Right atrium auricular region (tissue), 2 donors: ENCODE data around the gene GZMM. TPM values are rescaled to one million over a fixed set of nuclear protein-coding genes. Genes with fewer than 3 reads are reported as not detected.
A peak's percentile ranks its signal among the peaks of the same experiment; 100 is the strongest.

Experiments
- DNase-seq: peaks from one replicate; pipeline ENCODE4 v3.0.0-alpha.2; 2019; ENCODE audit warnings: low spot score
- H3K27ac ChIP-seq, 2 donors: fragments of 200-600 bp; sonication (generic); 1 replicate in 1 of 2; 2 replicates in 1 of 2; pipeline ENCODE4 v1.5.1; 2016 to 2019
- H3K27me3 ChIP-seq, 2 donors: fragments of 200-600 bp; sonication (generic); one replicate each; pipeline versions ENCODE4 v1.5.1 to v1.6.0; 2017 to 2019
- H3K36me3 ChIP-seq: fragments of 200-600 bp; sonication (generic); one replicate; pipeline ENCODE4 v1.5.1; 2016
- H3K4me1 ChIP-seq, 2 donors: fragments of 200-600 bp; sonication (generic); one replicate each; pipeline versions ENCODE4 v1.5.1 to v1.6.0; 2017 to 2019
- H3K4me3 ChIP-seq, 2 donors: fragments of 200-600 bp; sonication (generic); 1 replicate in 1 of 2; 2 replicates in 1 of 2; pipeline ENCODE4 v1.5.1; 2017 to 2019; ENCODE audit warnings: mild to moderate bottlenecking in 1 of 2, moderate library complexity in 1 of 2
- H3K9me3 ChIP-seq, 2 donors: fragments of 200-600 bp; sonication (generic); one replicate each; pipeline ENCODE4 v1.5.1; 2019
- CTCF ChIP-seq, 2 donors: fragments of 200-600 bp; sonication (generic); IDR thresholded peaks; one replicate each; pipeline ENCODE4 v1.5.1; 2019; ENCODE audit warnings: antibody characterized with exemption in 2 of 2
- total RNA-seq, 2 donors: library from RNA; depleted of rRNA; stranded (reverse); fragments of >200 nt; gene quantifications; one replicate each; pipeline ENCODE4 v1.1.0, GENCODE V29; 2016

GZMM gene
- total RNA-seq, 2 donors from 2014 or later, result 0.79 TPM; not detected in 1

GRCh38 chr19:576768-577438 lies 33.0 kb downstream of the GZMM start:
- Histone ChIP-seq H3K9me3 (no peaks in the 10 kb centered on the region), H3K36me3 (peaks cover 36% of the 10 kb centered on the region), H3K27me3 (no peaks in the 10 kb centered on the region), H3K27ac (peak overlapping the region; percentile 96 to 97), H3K4me3 (peak overlapping the region in 1 of 2 donors; percentile 98), H3K4me1 (peaks cover 0 to 76% of the 10 kb centered on the region in 2 donors)
- no peak for TF ChIP-seq CTCF (IDR thresholded peaks at IDR 0.05)
- DNase-seq, result no peak

- TF ChIP-seq CTCF (IDR thresholded peaks at IDR 0.05), result peak in 1 of 2 donors; percentile 28
- H3K9me3 ChIP-seq, result no peaks in the 10 kb centered on the region
- H3K27me3 ChIP-seq, result no peaks in the 10 kb centered on the region
- H3K36me3 ChIP-seq, result peaks cover 41% of the 10 kb centered on the region
- peak overlapping the region in 1 of 2 donors; percentile 2 for H3K4me3 ChIP-seq
- H3K27ac ChIP-seq, result peak overlapping the region; percentile 96 to 97
- no peak for DNase-seq
- peaks cover 0 to 80% of the 10 kb centered on the region in 2 donors for H3K4me1 ChIP-seq
Observed at GRCh38 chr19:577439-578392, 33.9 kb downstream of the GZMM start.

- Histone ChIP-seq H3K27me3 (no peaks in the 10 kb centered on the region), H3K27ac (peak overlapping the region; percentile 23 to 42), H3K36me3 (peaks cover 52% of the 10 kb centered on the region), H3K4me1 (peaks cover 0 to 68% of the 10 kb centered on the region in 2 donors), H3K9me3 (no peaks in the 10 kb centered on the region), H3K4me3 (no peak overlapping the region)
- no peak for TF ChIP-seq CTCF (IDR thresholded peaks at IDR 0.05)
- no peak for DNase-seq
Observed at GRCh38 chr19:579111-579841, 35.4 kb downstream of the GZMM start.

- Histone ChIP-seq H3K36me3 (peaks cover 52% of the 10 kb centered on the region), H3K4me1 (peaks cover 0 to 66% of the 10 kb centered on the region in 2 donors), H3K27ac (peak overlapping the region in 1 of 2 donors; percentile 42), H3K9me3 (no peaks in the 10 kb centered on the region), H3K4me3 (no peak overlapping the region), H3K27me3 (no peaks in the 10 kb centered on the region)
- DNase-seq, result no peak
- no peak for TF ChIP-seq CTCF (IDR thresholded peaks at IDR 0.05)
Observed at GRCh38 chr19:579842-580155, 35.9 kb downstream of the GZMM start.

GRCh38 chr19:580274-580835 lies 36.5 kb downstream of the GZMM start:
- Histone ChIP-seq H3K27me3 (no peaks in the 10 kb centered on the region), H3K4me1 (peaks cover 0 to 60% of the 10 kb centered on the region in 2 donors), H3K4me3 (no peak overlapping the region), H3K9me3 (no peaks in the 10 kb centered on the region), H3K27ac (peak overlapping the region in 1 of 2 donors; percentile 42), H3K36me3 (peaks cover 52% of the 10 kb centered on the region)
- no peak for TF ChIP-seq CTCF (IDR thresholded peaks at IDR 0.05)
- DNase-seq, result no peak
